CD4-positive, alpha-beta T cell (primary cell): ENCODE measurements around the gene ORC5. TPM values are rescaled to one million over a fixed set of nuclear protein-coding genes. Genes with fewer than 3 reads are reported as not detected.
"Not testable (repeated sequence)": the region's sequence is repeated elsewhere in the genome, so short reads cannot be mapped to it uniquely, and the experiment has no call there.

Experiments used
- ATAC-seq: fragments of 200-7000 bp; cut with Tn5 transposase; one replicate; pipeline ENCODE4 v1.10.0; 2022; ENCODE audit warnings: mild to moderate bottlenecking; ENCODE audit not compliant: poor library complexity
- CTCF ChIA-PET: fragments of 350-600 bp; sonication (Branson Sonifier 250); formaldehyde crosslinking; loops from one replicate; lab custom pipeline; 2021; ENCODE audit warnings: antibody characterized with exemption, inconsistent platforms; lab: Charles Lee
- POLR2A ChIA-PET: fragments of 350-600 bp; sonication (Branson Sonifier 250); formaldehyde crosslinking; loops from one replicate; lab custom pipeline; 2021; ENCODE audit warnings: antibody characterized with exemption, inconsistent platforms; lab: Charles Lee
- DNase-seq, 14 experiments: peaks; one replicate each; pipeline ENCODE4 v3.0.0-alpha.2; 2013 to 2020; ENCODE audit warnings: mixed read lengths in 2 of 14
- H3K27ac ChIP-seq, 2 donors: one replicate each; pipeline versions ENCODE4 v1.5.1 to v1.7.0; 2013; ENCODE audit warnings: low read length in 2 of 2, low read depth in 1 of 2, mild to moderate bottlenecking in 1 of 2
- H3K27me3 ChIP-seq, 2 experiments: 1 replicate in 1 of 2; 2 replicates in 1 of 2; pipeline versions ENCODE4 v1.6.1 to v1.7.0; 2013; ENCODE audit warnings: low read length in 2 of 2, control low read depth in 1 of 2, mild to moderate bottlenecking in 1 of 2, moderate library complexity in 1 of 2; ENCODE audit not compliant: insufficient read depth in 2 of 2, control insufficient read depth in 1 of 2
- H3K36me3 ChIP-seq: one replicate; pipeline ENCODE4 v1.6.1; 2013; ENCODE audit warnings: low read length, control low read depth; ENCODE audit not compliant: insufficient read depth
- H3K4me1 ChIP-seq: one replicate; pipeline ENCODE4 v1.6.1; 2013; ENCODE audit warnings: low read length, control low read depth; ENCODE audit not compliant: insufficient read depth
- H3K4me3 ChIP-seq: one replicate; pipeline ENCODE4 v1.5.1; 2013; ENCODE audit warnings: mild to moderate bottlenecking, low read length, moderate library complexity
- H3K9me3 ChIP-seq, 2 experiments: 1 replicate in 1 of 2; 2 replicates in 1 of 2; pipeline versions ENCODE4 v1.6.1 to v1.7.0; 2013; ENCODE audit warnings: low read length in 2 of 2, mild to moderate bottlenecking in 2 of 2, control low read depth in 1 of 2, moderate library complexity in 1 of 2; ENCODE audit not compliant: control insufficient read depth in 1 of 2, insufficient read depth in 1 of 2
- H3K27ac Mint-ChIP-seq: one replicate; pipeline ENCODE4 v1.8.0; 2020; ENCODE audit warnings: mixed read lengths
- H3K27me3 Mint-ChIP-seq: one replicate; pipeline ENCODE4 v1.8.0; 2021; ENCODE audit warnings: mixed read lengths
- H3K36me3 Mint-ChIP-seq: one replicate; pipeline ENCODE4 v1.8.0; 2021; ENCODE audit warnings: low read depth, mixed read lengths
- H3K4me1 Mint-ChIP-seq: one replicate; pipeline ENCODE4 v1.8.0; 2021; ENCODE audit warnings: low read depth, mixed read lengths
- H3K4me3 Mint-ChIP-seq: one replicate; pipeline ENCODE4 v1.8.0; 2020; ENCODE audit warnings: mild to moderate bottlenecking, mixed read lengths
- H3K9me3 Mint-ChIP-seq: one replicate; pipeline ENCODE4 v1.8.0; 2020; ENCODE audit warnings: mixed read lengths
- intact Hi-C, 2 experiments: fragments of 100-400 bp; cut with DNase I in 1 of 2; cut with micrococcal nuclease in 1 of 2; formaldehyde crosslinking; loops; one replicate each; pipeline versions ENCODE4 v1.15.1 to v1.9.0; 2023 to 2025; cut with DNase I, micrococcal nuclease
- total RNA-seq, 174 experiments: library from RNA in 2 of 174; stranded (reverse) in 2 of 174; gene quantifications; one replicate each; pipeline ENCODE4 v1.2.3 and lab custom pipeline; 2021 to 2026
- TF ChIP-seq, protein P1 (sequence below): fragments of 200-600 bp; IDR thresholded peaks from one replicate; pipeline ENCODE4 v1.8.0; 2022; ENCODE audit warnings: antibody characterized with exemption, mild to moderate bottlenecking

ORC5 gene
- total RNA-seq, 2 experiments from 2014 or later, result 7.7 to 9.3 TPM

- Histone ChIP-seq H3K4me3 (no peak overlapping the region), H3K27me3 (peaks cover 9 to 13% of the 10 kb centered on the region in 2 experiments), H3K36me3 (no peaks in the 10 kb centered on the region), H3K4me1 (no peaks in the 10 kb centered on the region), H3K9me3 (no peaks in the 10 kb centered on the region), H3K27ac (no peak overlapping the region)
- Mint-ChIP-seq H3K27ac (no peak overlapping the region), H3K9me3 (no peaks in the 10 kb centered on the region), H3K27me3 (peaks cover 43% of the 10 kb centered on the region), H3K4me3 (no peak overlapping the region), H3K36me3 (no peaks in the 10 kb centered on the region), H3K4me1 (no peaks in the 10 kb centered on the region)
- ATAC-seq (no peak), DNase-seq (no peak)
- ChIA-PET POLR2A (no interaction called here), CTCF (no interaction called here)
- TF ChIP-seq, protein P1, sequence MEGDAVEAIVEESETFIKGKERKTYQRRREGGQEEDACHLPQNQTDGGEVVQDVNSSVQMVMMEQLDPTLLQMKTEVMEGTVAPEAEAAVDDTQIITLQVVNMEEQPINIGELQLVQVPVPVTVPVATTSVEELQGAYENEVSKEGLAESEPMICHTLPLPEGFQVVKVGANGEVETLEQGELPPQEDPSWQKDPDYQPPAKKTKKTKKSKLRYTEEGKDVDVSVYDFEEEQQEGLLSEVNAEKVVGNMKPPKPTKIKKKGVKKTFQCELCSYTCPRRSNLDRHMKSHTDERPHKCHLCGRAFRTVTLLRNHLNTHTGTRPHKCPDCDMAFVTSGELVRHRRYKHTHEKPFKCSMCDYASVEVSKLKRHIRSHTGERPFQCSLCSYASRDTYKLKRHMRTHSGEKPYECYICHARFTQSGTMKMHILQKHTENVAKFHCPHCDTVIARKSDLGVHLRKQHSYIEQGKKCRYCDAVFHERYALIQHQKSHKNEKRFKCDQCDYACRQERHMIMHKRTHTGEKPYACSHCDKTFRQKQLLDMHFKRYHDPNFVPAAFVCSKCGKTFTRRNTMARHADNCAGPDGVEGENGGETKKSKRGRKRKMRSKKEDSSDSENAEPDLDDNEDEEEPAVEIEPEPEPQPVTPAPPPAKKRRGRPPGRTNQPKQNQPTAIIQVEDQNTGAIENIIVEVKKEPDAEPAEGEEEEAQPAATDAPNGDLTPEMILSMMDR, result no peak
- intact Hi-C loops, result no loop called here
Measured at GRCh38 chr7:104241538-104242209, 33.9 kb upstream of the ORC5 start.

- no peak overlapping the region for H3K27ac Mint-ChIP-seq
Measured at GRCh38 chr7:104241135-104241534, 33.3 kb upstream of the ORC5 start.

DNA sequence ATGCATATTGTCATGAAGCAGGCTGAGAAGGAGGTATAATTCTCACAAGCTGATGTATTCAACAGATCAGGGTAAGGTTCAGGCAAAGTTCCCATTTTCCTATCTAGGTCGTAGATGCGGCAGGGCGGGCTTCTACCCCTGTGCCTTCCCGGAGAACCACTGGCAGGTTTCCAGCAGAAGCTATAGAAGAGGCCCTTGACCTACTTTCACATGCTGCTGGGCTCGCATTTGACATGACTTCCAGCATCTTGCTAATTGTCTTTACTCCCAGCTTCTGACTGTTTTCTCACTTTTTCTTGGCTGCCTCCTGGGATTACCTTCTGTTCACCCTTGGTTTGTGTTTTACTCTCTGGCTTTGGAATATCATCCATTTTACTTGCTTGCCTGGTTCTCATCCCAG is 32.6 kb upstream of the ORC5 start:
- Histone ChIP-seq H3K4me1 (no peaks in the 10 kb centered on the region), H3K4me3 (no peak overlapping the region), H3K27me3 (peaks cover 9 to 13% of the 10 kb centered on the region in 2 experiments), H3K36me3 (no peaks in the 10 kb centered on the region), H3K27ac (no peak overlapping the region), H3K9me3 (no peaks in the 10 kb centered on the region)
- ChIA-PET CTCF (interaction anchor here (0.9 kb wide), 1 partner anchor 9 kb away, joined by 4 read pairs; no protein-coding TSS in a partner anchor), POLR2A (no interaction called here)
- H3K36me3 Mint-ChIP-seq, result no peaks in the 10 kb centered on the region
- no peak overlapping the region for H3K4me3 Mint-ChIP-seq
- H3K9me3 Mint-ChIP-seq, result no peaks in the 10 kb centered on the region
- no peaks in the 10 kb centered on the region for H3K4me1 Mint-ChIP-seq
- TF ChIP-seq, protein P1, result no peak
- intact Hi-C loops, result no loop called here
- no peak for ATAC-seq
- H3K27me3 Mint-ChIP-seq, result peaks cover 38% of the 10 kb centered on the region
- no peak overlapping the region for H3K27ac Mint-ChIP-seq
- DNase-seq, result no peak

More at GRCh38 chr7:104241135-104241534, 33.3 kb upstream of the ORC5 start:
- Histone ChIP-seq H3K36me3 (no peaks in the 10 kb centered on the region), H3K9me3 (no peaks in the 10 kb centered on the region), H3K4me3 (no peak overlapping the region), H3K4me1 (no peaks in the 10 kb centered on the region), H3K27ac (no peak overlapping the region), H3K27me3 (peaks cover 9 to 13% of the 10 kb centered on the region in 2 experiments)
- no peak overlapping the region for H3K4me3 Mint-ChIP-seq
- H3K27me3 Mint-ChIP-seq, result peaks cover 41% of the 10 kb centered on the region
- H3K4me1 Mint-ChIP-seq, result no peaks in the 10 kb centered on the region
- intact Hi-C loops, result no loop called here
- DNase-seq (no peak), ATAC-seq (no peak)
- H3K9me3 Mint-ChIP-seq, result no peaks in the 10 kb centered on the region
- CTCF ChIA-PET, result no interaction called here
- no peaks in the 10 kb centered on the region for H3K36me3 Mint-ChIP-seq
- POLR2A ChIA-PET, result no interaction called here
- TF ChIP-seq, protein P1, result no peak

- H3K36me3 Mint-ChIP-seq, H3K4me3 Mint-ChIP-seq, H3K4me1 ChIP-seq, DNase-seq, H3K4me3 ChIP-seq, H3K27ac Mint-ChIP-seq, CTCF ChIA-PET, H3K36me3 ChIP-seq, ATAC-seq, H3K9me3 ChIP-seq, H3K27ac ChIP-seq, H3K4me1 Mint-ChIP-seq, H3K9me3 Mint-ChIP-seq, POLR2A ChIA-PET: not testable (repeated sequence)
- intact Hi-C loops, result loop anchor here in 1 of 2 experiments (5.0 kb wide), 1 partner anchor 682 kb away; no protein-coding TSS in a partner anchor
- peaks cover 3 to 16% of the 10 kb centered on the region in 2 experiments for H3K27me3 ChIP-seq
- peaks cover 41% of the 10 kb centered on the region for H3K27me3 Mint-ChIP-seq
Measured at GRCh38 chr7:104234990-104235389, 27.2 kb upstream of the ORC5 start.
